GM19455 (cell line): ENCODE data around the gene FAM169A.
"Not testable (repeated sequence)": the region's sequence is repeated elsewhere in the genome, so short reads cannot be mapped to it uniquely, and the experiment has no call there.

ENCODE experiments used
- ATAC-seq: cut with Tn5 transposase; IDR thresholded peaks from one replicate; pipeline ENCODE4 v1.9.1; 2021; ENCODE audit not compliant: unreplicated experiment

FAM169A gene

DNA sequence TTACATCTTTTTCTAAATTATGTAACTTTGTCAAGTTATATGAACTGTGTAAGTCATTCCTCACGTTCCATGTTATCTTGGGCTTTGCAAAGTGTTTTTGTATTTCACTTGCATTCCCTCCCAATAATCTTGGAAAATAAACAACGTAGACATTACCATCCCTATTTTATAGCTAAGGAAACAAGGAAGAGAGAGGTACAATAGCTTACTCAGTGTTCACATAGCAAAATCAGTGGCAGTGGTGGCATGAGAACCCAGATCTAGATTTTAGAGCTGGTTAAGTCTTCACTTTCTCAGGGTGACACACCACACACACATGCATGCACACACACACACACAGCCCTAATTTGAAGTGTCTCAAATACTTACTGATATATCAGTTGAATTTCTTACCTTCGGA lies 65.0 kb downstream of the FAM169A start:
- ATAC-seq: no peak

DNA sequence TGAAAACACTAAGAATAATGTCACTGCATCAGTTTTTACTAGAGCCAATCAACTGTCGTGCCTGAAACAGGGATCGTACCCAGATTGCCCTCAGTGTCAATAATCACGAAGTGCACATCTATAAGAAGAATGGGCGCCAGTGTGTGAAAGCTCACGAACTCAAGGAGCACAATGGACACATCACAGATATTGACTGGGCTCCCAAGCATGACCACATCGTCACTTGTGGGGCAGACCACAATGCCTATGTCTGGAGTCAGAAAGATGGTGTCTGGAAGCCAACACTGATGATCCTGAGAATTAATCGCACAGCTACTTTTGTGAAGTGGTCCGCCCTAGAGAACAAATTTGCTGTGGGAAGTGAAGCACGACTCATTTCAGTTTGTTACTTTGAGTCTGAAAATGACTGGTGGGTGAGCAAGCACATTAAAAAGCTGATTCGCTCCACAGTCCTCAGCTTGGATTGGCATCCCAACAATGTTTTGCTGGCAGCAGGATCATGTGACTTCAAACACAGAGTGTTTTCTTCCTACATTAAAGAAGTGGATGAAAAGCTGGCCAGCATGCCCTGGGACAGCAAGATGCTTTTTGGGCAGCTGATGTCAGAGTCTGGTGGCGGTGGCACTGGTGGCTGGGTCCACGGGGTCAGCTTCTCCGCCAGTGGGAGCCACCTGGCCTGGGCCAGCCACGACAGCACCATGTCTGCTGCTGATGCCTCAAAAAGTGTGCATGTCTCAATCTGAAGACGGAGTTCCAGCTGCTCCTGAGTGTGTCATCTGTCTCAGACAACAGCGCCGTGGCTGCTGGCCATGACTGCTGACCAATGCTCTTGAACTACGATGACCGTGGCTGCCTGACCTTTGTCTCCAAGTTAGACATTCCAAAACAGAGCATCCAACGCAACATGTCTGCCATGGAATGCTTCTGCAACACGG lies 66.9 kb downstream of the FAM169A start:
- ATAC-seq: no peak

DNA sequence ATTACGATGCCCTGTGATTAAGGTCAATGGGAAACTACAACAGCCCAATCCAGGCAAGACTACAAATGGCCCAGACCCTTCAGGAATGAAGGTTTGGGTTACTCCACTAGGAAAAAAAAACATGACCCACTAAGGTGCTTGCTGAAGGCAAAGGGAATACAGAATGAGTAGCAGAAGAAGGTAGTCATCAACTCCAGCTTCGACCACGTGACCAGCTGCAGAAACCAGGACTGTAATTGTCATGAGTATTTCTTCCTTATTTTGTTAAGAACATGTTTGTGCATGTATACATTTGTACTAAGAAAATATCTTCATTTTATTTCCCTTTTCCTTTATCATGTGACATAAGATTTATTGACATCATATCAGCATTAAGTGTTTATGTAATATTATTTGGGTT lies 74.5 kb downstream of the FAM169A start:
- ATAC-seq: not testable (repeated sequence)

DNA sequence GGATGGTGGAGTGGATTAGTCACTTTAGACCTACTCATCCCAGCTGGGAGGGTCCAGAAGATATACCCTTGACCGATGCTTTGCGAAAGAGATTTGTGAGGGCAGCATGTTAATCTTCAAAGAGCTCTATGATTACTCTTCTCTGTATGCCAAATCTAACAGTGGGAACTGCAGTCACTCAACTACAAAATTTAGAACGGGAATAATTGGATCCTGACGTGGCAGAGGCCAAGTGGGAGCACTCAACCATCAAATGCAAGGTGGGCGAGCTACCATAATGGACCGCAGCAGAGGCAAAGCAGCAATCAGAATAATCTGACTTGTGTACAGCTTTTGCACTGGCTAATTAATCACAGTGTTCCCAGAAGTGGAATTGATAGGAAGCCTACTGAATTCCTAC lies 78.8 kb downstream of the FAM169A start:
- no peak for ATAC-seq

DNA sequence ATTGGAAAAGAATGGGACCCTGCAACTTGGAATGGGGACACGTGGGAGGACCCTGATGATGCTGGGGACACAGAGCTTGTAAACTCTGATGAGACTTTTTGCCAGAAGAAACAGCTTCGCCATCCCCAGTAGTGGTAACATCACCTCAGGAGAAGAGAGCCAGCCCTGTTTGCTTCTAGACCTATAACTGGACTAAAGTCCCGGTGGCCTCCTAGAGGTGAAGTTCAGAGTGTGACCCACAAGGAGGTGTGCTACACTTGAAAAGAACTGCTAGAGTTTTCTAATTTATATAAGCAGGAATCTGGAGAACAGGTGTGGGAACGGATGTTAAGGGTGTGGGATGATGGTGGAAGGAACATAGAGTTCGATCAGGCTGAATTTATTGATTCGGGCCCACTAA lies 79.3 kb downstream of the FAM169A start:
- no peak for ATAC-seq

DNA sequence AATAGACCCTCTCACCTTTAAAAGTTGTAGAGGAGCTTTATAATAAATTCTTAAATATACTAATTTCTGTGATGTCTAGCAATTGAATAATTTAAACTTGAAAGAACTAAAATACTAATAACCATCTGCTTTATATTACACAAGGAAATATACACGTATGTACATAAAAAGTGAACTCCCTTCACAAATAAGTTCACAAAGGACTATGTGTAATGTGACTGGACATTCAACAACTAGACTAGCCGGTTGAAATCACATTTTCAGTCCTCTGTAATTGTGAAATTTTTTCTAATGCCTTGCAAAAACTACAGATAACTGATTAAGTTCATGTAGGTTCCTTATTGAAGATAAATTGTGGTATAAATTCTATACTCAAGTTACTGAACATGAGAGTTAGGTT lies 87.6 kb downstream of the FAM169A start:
- ATAC-seq: no peak

DNA sequence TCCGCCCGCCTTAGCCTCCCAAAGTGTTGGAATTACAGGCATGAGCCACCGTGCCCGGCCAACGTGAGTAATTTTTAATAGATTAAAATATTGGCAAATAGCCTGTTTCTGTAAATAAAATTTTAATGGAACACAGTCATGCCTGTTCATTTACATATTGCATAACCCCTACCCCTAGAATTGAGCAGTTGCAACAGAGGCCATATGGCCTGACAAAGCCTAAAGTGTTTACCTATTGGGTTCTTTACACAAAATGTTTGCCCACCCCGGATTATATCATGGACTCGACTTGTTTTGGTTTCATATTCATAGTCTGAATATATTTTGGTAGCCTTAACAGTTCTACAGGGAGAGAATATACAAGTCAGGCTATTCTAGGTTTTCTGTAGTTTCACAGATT lies 93.8 kb downstream of the FAM169A start:
- no peak for ATAC-seq

DNA sequence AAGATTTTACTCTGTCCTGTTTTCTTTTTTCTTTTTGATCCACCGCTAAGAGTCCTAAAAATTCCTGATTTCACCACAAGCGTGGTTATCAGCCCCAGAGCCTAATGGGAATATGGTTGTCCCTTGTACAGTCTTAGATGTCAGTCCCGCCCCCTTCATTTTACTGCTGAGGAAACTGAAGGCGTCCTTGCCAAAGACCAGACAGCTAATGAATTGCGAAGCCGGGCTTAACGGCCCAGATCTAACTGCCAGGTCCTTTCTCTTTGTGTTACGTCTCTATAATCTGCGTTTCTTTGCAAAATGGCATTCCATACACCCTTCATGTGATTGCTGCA lies 98.6 kb downstream of the FAM169A start:
- ATAC-seq: peak; percentile 20

DNA sequence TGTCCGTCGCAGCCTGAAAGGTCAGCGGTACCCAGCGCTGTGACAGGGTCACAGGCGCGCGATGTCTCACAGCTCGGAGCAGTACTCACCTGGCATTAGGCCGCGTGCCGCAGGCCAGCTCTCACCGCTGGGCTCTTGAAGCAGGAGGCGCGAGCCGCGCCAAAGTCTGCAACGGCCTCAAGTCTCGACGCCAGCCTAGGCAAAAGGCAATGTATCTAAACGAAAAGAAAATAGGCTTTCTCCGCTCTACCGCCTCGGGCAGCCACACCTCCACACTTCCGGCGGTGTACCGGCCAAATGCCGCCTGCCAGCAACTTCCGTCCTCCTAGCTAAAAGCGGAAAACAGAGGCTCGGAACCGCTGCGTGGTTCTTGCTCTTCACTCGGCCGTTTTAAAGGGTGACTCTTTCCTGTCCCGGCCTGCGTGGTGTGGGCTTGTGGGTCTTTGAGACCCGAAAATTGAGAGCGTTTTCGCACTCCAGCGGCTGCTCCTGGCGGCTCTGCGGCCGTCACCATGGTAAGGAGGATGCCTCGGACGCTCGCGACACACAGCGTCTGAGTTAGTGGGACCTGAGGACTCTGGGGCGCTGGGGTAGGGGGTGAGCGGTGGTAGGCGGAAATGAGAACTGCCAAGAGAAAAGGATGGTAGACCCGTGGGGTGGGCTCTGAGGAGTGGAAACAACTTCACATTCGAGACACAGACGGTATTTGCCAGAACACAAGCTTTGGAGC lies 99.2 kb downstream of the FAM169A start, which contains the start of the genes GFM2 and NSA2:
Gene GFM2 (minus strand): TSS at position 269 of the 730 bp plus-strand sequence. CDS start 3,375 bp downstream, outside the sequence.
Gene NSA2 (plus strand): TSS at position 401 of the 730 bp plus-strand sequence. CDS start 112 bp downstream, at position 513.
- peak; percentile 87 for ATAC-seq

DNA sequence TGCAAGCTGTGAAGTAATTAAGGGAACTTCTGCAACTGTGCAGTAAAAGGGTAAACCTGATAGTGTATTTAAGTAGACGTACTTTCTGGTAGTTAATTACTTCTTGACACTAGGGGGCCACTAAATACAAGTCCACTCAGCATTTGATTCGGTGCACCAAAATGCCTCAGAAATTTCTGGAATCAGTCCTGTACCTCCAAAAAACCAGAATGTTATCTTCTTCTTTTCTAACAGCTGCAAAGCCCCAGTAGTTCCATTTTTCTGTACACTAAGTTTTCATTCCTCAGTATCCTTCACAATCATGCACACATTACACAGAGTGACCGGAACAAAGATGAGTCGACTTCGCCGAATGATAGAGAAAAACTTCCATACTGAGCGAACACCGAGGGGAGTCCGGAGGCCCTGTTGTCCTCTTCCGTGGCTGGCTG lies 99.8 kb downstream of the FAM169A start:
- ATAC-seq: peak; percentile 39

DNA sequence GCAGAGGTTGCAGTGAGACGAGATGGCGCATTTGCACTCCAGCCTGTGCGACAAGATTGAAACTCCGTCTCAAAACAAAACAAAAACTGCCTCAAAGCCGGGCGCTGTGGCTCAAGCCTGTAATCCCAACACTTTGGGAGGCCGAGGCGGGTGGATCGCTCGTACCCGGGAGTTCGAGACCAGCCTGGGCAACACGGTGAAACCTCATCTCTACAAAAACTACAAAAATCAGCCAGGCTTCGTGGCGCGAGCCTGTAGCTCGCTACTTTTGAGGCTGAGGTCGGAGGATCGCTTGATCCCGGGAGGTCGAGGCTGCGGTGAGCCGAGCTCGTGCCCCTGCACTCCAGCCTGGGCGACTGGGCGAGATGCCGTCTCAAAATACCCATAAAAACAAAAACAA lies 100.3 kb downstream of the FAM169A start:
- no peak for ATAC-seq

DNA sequence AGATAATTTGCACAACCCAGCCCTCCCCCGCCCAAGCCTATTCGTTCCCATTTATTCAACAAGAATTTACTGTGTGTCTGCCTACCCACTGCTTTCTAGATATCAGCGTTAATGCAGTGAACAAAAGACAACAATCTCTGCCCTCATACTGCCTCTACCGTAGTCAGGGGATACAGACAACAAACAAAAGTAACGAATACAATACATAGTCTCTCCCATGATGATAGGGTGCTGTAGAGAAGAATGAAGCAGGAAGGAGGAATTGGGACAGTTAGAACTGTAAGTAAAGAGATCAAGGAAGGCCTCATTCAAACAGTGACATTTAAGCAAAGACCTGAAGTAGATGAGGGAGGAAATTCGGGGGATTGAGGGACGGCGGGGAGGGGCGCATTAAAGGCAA lies 101.0 kb downstream of the FAM169A start:
- no peak for ATAC-seq

DNA sequence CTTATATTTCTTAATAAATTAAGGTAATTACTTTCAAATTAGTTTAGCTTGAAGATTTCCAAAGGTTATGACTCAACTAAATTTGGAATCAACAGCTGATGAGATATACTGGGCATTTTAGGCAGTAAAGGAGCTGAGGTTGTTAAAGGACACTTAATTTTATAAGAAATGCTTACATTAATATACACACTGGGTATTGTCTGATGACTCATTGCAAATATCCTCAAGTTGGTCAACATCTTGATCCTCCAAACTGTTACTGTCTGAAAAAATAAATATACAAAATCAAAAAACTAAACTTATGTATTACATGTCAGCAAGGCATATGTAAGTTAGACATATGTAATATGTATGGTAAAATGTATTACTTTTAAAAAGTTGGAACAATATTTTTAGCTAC lies 102.7 kb downstream of the FAM169A start:
- ATAC-seq: no peak

DNA sequence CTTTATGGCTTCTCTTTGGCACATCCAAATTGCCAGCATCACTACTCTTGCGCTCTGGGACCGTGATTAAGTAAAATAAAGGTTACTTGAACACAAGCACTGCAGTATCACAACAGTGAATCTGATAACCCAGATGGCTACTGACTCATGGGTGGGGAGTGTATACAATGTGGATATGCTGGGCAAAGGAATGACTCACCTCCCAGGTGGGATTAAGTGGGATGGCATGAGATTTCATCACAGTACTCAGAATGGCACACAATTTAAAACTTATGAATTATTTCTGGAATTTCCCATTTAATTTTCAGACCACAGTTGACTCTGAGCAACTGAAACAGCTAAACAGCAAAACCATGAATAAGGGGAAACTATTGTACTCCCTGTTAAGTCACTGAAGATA lies 103.6 kb downstream of the FAM169A start:
- ATAC-seq: no peak

DNA sequence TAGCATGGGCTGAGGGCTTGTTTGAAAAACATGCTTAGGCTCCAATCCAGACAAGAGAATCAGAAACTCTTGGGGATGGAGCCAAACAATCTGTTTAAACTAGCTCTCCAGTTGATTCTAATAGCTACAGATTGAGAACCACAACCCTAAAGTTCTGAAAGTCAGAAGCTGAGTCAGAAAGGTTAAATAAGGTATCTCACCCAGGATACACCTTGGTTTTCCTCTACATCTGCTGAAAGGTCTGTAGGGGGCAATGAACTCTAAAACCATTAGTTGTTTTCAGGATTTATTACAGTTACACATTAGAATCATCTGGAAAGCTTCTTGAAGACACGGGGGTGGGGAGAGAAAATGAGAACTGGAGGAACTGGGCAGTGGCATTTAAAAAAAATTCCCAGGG lies 104.9 kb downstream of the FAM169A start:
- ATAC-seq: no peak

DNA sequence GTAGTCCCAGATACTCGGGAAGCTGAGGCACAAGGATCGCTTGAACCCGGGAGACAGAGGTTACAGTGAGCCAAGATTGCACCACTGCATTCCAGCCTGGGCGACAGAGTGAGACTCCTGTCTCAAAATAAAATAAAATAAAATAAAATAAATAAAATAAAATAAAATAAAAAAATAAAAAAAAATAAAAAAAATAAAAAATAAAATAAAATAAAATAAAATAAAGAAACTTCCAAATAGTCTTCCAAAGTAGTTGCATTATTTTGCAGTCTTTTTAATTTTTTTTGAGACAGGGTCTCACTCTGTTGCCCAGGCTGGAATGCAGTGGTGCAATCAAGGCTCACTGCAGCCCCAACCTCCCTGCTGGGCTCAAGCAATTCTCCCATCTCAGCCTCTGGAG lies 117.4 kb downstream of the FAM169A start:
- ATAC-seq: not testable (repeated sequence)

DNA sequence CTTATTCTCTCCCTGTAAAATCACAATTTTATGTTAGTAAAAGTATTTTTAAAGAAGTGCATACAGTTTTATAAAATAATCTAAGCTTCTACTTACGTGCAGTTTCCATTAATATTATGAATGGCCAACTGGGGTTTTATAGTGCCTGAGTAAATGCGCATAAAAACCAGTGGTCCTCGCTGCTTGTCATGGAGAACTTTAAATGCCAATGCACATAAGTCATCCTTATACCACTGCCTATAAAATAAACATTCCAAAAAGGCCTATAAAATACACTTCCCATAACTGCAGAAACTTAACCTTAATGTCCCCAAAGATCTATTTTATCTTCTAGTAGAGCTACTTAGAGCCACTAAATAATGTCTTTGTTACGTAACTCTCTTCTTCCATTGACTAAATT lies 127.8 kb downstream of the FAM169A start:
- no peak for ATAC-seq

DNA sequence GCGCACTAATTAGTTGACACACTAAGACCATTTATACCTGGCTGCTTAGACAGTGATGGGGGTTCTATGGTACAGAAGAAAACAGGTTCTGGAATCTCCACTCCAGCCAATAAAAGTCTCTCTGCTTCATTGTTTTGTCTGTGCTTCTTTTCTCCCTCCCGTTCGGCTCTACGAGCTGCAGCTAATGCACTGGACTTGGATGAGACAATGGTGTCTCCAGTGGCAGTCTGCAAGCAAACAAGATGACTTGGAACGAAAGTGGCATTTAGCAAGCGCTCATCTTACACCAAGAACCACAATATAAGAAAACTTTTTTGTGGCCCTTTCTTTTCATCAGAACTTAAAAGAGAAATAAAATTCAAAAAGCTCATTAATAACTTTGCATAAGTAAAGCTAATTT lies 129.4 kb downstream of the FAM169A start:
- no peak for ATAC-seq
